ENCODE results near the gene H2AZ2. TPM values are rescaled to one million over a fixed set of nuclear protein-coding genes. Genes with fewer than 3 reads are reported as not detected.
A peak's percentile ranks its signal among the peaks of the same experiment; 100 is the strongest.
"Not testable (repeated sequence)": the region's sequence is repeated elsewhere in the genome, so short reads cannot be mapped to it uniquely, and the experiment has no call there.

The H2AZ2 gene
- total RNA-seq, 1 donor from 2014 or later, result 210 TPM

DNA sequence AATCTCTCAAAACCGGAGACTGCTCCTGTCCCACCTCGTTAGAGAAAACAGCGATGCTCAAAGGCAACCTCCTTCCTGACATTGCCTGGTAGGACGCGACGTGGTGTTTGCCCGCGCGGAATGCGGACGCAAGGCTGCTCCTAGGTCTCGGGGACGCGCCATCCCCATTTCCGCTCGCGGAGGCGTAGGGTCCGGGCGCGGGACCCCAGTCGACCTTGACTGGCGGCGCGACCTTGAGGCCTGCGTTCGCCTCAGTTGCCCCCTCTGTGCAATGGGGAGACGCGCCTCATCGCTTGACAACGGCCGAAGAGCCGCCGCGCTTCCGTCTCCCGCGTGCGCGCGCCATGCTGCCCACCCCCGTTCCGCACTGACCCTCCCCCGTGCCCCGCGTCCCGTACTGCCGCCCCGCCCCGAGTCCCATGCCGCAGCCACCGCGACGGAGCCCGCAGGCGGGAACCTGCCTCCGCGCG, 51.8 kb downstream of the H2AZ2 start:
- intact Hi-C loops (cut with DNase I), result loop anchor here (2.0 to 5.0 kb wide), 4 partner anchors 34 to 189 kb away; partner anchors contain the start of genes OGDH and ZMIZ2
- DNase-seq (ENCODE audit: low spot score), result peak; percentile 78

DNA sequence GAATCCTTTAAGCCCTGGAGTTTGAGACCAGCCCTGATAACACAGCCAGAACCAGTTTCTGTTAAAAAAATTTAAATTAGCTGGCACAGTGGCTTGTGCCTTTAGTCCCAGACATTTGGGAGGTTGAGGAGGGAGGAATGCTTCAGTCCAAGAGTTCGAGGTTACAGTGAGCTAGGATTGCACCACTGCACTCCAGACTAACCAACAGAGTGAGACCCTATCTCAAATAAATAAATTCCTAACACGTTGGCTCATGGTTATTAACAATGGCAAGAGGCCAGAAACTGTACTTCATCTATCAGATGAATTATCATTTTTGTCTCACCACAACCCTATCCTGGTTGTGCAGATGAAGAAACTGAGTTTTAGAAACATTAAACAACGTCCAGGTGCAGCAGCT, 53.6 kb downstream of the H2AZ2 start:
- intact Hi-C loops (cut with DNase I), result no loop called here

DNA sequence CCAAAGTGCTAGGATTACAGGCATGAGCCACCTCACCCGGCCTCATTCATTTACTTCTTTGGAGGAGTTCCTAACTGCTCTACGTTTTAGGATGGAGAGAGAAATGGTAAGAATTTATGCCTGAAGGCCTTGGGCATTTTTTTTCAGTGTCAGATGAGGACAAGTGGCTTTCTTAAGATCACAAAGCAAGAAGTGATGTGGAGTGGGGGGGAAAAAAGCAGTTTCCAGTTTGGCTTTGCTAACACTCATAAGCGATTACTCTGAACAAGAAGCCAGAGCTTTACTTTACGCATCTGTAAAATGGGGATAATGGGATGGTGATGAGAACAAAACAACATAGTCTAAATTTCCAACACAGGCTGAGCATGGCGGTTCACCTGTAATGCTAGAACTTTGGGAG, 54.0 kb downstream of the H2AZ2 start:
- no peak for DNase-seq (ENCODE audit: low spot score)
- intact Hi-C loops (cut with DNase I), result no loop called here

More for the DNA sequence above, 53.6 kb downstream of the H2AZ2 start:
- no peak for DNase-seq (ENCODE audit: low spot score)

DNA sequence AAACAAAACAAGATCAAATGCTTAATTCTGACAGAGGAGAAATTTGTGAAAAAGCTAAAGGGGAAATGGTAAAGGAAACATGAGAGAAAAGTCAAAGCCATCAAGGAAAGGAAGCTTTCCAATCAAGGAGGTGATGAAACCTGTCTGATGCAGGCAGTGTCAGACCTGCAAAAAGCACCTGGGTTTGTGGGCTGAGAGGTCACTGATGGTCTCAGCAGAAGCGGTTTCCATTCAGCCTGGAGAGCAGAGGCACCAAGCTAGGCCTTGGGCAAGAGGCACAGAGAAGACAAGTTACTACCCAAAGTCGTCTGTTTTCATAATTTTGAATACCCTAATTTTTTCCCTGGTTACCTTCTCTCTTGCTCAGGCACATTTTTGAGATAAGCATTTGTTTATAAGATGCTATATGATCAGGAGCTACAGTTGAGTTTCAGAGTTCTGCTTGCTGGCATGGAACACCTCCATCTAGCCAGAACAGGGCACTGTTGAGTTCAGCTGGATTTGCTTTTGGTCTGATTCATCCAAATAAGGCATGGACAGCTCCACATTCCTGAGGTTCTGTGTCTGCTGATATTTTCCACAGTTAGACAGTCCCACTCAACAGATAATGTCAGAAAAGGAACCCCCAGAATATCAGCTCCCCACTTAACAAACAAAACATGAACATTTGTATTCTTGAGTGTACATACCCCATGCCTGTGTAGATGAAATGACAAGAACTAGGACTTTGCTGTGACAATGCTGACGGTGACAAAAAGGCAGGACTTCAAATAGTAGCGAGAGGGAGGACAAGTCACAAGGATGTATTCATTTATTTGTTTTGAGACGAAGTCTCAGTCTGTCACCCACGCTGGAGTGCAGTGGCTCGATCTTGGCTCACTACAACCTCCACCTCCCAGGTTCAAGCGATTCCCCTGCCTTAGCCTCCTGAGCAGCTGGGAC, 56.3 kb downstream of the H2AZ2 start:
- DNase-seq (ENCODE audit: low spot score), result no peak
- intact Hi-C loops (cut with DNase I), result no loop called here

DNA sequence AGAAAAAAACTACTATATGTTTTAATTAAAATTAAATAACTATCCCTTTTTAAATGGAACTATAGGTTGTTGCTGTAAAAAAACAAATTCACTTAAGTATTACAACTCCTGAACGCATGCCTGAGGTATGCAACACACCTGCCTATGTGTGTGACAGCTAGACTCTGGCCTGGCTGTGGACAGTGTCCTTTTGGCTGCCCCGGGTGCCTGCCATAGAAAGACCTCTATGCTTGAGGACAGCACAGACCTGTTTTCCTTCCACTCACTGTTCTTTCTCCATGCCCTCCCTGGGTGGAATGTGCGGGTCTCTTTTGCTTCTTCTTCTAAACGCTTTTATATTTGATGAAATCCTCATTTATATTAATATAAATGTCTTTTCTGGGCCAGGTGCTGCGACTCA, 57.9 kb downstream of the H2AZ2 start:
- DNase-seq (ENCODE audit: low spot score), result no peak
- intact Hi-C loops (cut with DNase I), result no loop called here

DNA sequence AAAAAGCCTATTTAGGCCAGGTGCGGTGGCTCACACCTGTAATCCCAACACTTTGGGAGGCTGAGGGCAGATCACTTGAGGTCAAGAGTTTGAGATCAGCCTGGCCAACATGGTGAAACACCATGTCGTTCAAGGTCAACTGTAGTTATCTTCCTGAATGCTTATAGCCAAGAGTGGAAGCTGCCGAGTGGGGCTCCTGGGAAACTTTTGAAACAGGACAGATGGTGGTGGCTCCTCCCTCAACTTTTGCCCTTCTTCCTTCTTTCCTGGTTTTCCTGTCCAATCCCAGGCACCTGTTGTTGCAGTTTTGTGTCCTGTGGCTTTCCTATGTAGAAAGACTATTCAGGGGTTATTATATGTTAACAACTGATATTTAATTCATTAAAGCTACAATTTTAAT, 60.1 kb downstream of the H2AZ2 start:
- intact Hi-C loops (cut with DNase I), result no loop called here
- DNase-seq (ENCODE audit: low spot score), result no peak

DNA sequence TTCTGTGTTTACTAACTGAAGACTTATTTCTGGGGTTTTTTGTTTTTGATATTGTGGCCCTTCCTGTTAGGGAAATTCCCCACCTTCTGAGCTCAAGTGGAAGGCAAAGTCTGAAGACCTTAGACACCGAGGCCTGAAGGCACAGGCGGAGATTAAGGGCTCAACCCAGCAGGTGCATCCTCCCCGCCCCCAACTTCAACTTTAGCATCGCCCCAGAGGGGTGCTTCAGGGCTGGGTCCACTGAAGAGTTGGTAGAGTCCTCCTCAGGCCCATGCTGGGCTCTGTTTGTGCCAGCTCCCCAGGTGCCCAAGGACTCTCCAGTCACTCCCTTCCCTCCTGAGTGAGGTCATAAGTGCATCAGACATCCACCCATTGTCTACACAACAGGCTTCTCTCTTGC, 60.8 kb downstream of the H2AZ2 start:
- intact Hi-C loops (cut with DNase I), result no loop called here
- DNase-seq (ENCODE audit: low spot score), result no peak

DNA sequence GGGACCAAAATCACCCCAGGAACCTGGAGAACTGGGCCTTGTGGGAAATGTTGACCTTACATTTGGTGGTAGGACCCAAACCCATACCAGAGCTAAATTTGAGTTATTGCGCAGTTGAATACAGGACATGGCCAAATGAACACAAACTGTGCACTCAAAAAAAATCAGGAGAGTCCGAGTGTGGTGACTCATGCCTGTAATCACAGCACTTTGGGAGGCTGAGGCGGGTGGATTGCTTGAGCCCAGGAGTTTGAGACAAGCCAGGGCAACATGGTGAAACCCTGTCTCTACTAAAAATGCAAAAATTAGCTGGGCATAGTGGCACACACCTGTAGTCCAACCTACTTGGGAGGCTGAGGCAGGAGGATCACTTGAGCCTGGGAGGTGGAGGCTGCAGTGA, 62.7 kb downstream of the H2AZ2 start:
- intact Hi-C loops (cut with DNase I); DNase-seq (ENCODE audit: low spot score): not testable (repeated sequence)

DNA sequence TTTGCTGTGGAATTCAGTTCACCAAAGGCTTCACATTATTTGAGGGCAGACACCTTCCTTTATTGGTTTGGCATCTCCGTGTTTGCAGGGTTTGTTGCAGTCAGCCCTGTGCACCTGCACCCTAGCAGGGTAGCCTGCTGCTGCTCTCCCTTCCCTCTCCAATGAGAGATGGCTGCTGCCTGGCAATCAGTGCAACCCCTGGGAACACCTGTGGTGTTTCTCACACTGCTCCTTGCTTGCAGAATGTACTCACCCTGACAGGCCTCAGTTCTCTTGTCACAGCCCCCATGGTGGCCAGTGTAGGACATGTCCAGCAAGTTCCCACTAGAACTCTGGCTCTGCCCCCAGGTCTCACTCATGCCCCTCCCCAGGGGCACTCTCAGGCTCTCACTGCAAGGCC, 63.5 kb downstream of the H2AZ2 start:
- intact Hi-C loops (cut with DNase I), result no loop called here
- DNase-seq (ENCODE audit: low spot score), result no peak

DNA sequence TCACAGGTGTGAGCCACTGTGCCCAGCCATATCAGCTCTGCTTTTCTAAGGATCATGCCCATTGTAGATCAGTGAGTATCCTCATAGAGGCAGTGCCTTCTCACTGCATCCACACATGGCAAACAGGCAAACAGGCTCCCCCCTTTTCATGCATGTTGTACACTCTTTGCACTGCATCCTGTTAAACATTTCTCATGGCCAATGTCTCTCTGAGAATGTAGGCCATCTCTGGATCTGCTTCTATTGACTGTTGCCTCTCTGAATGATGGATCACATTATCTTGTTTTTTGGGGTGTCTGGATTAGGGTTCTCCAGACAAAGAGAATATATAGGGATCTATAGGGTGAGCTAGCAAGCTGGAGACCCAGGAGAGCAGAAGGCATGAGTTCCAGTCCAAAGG, 64.5 kb downstream of the H2AZ2 start:
- intact Hi-C loops (cut with DNase I), result no loop called here
- no peak for DNase-seq (ENCODE audit: low spot score)

DNA sequence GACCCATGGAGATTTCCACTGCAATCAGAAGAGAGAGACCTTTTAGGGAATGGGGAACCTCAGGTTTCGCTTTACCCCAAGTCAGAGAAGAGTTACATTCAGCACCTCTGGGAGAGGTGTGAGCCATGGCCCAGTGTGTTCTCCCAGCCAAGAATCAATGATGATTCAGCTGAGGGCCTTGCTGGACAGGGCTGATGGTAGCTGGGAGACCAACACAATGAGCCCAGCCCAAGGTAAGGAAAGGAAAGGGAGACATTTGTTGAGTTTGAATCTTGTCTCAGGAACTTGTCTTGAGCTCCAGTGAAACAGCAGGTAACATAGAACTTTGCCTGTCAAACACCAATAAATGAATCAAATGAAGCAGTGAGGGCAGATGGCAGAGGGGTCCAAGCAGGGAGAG, 65.4 kb downstream of the H2AZ2 start:
- intact Hi-C loops (cut with DNase I), result no loop called here
- DNase-seq (ENCODE audit: low spot score), result no peak

Other genes starting within 250 kb of the H2AZ2 start
- gene OGDH, start 241.5 kb downstream of the H2AZ2 start, total RNA-seq, result 406 TPM
- gene ZMIZ2, start 99.2 kb downstream of the H2AZ2 start, total RNA-seq, result 62.4 TPM
- 436 TPM for gene PPIA, start 51.4 kb downstream of the H2AZ2 start, total RNA-seq
- gene PURB, start 37.4 kb upstream of the H2AZ2 start, total RNA-seq, result 19.1 TPM
- 2.4 TPM for gene MYO1G, start 130.9 kb upstream of the H2AZ2 start, total RNA-seq
- gene CCM2, start 152.1 kb upstream of the H2AZ2 start, total RNA-seq, result 35.3 TPM
- gene NACAD, start 240.9 kb upstream of the H2AZ2 start, total RNA-seq, result 5.3 TPM

Data from cardiac septum (tissue), 1 donor.